ENCODE results near the gene ANAPC15.

The ANAPC15 gene

DNA sequence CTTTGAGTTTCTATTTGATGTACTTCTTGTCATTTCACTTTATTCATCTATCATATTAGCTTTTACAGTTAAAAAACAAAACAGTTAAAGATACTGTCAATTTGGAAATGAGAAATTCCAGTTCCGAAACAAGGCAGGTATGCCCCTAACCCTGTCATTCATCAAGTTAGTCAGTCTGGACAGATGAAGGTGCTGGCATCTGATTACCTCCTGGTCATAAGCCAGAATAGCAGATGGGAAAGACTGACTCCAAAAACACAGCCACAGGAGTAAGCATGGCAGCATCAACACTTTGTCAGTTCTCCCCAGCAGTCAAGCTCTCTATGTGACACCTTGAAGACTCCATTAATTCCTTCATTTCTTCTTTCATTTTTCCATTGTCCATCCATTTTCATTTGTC is 27.5 kb downstream of the ANAPC15 start:
- no peak for DNase-seq (ENCODE audit: low read depth)

DNA sequence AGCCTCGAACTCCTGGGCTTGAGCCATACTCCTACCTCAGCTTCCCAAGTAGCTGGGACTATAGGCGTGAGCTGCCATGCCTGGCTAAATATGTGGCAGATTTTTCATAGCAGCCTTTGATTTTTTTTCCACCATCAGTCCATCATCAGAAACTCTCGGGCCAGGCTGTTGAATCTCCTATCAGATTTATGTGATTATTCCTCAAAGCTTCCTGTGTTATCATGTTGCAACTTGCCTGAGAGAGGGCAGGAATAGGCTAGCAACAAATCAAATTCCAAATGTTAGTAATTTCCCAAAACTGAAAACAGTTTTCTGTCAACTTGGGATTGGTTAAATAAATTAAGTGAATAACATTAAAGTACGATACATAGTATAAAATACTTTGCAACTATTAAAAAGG is 28.4 kb downstream of the ANAPC15 start:
- no peak for DNase-seq (ENCODE audit: low read depth)

DNA sequence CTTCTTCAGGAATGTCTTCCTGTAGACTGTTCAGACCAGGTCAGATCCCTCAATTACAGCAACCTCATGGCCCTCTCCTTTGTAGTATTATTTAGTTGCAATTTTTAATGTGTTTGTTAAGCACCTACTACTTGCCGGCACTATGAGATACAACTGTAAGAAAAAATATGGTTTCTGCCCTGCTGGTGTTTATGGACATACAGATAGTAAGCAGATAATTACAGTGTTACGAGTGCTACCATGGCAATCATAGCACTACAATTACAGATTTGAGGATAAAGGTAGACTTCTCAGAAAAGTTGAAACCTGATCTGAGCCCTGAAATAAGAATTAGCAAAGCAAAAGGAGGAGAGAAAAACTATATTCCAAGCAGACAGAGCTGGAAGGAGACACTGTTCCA is 29.1 kb downstream of the ANAPC15 start:
- no peak for DNase-seq (ENCODE audit: low read depth)

DNA sequence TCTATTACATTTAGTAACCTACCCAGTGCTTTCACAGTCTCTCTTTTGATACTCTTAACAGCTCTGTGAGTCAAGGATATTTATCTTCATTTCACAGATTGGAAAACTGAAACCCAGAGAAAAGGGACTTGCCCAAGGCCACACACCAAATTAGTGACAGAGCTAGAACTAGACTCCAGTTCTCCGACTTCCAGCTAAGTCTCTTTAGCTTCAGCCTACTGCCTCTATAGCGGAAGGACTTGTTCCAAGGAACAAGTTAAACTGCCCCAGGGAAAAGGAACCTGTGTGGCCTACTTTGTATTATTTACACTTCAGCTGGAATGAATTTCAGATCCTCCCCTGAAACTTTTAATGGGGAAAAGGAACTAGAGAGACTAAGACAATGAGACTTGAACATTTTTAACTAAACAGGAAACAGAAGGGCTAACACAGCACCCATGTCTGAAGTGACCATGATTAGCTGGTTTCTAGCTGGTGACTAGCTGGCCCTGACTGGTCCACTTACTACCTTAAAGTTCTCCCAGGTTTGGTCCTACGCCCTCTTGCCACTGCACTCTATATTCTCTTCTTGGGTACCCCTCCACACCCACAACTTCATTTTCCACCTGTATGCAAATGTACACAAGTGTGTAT is 30.6 kb downstream of the ANAPC15 start:
- no peak for DNase-seq (ENCODE audit: low read depth)

DNA sequence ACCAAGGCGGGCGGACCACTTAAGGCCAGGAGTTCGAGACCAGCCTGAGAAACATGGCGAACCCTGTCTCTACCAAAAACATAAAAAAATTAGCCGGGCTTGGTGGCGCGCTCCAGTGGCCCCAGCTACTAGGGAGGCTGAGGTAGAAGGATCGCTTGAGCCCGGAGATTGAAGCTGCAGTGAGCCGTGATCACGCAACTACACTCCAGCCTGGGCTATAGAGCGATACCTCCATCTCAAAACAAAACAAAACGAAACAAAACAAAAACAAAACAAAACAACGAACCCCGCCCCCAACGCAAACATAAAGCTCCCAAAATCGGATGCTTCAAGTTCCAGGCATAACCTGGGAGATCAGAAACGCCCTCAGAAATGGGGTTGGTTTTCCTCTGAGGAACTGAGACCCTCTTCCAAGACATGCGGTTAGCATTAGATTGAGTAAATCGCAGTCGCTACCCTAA is 31.3 kb downstream of the ANAPC15 start:
- DNase-seq (ENCODE audit: low read depth), result no peak

DNA sequence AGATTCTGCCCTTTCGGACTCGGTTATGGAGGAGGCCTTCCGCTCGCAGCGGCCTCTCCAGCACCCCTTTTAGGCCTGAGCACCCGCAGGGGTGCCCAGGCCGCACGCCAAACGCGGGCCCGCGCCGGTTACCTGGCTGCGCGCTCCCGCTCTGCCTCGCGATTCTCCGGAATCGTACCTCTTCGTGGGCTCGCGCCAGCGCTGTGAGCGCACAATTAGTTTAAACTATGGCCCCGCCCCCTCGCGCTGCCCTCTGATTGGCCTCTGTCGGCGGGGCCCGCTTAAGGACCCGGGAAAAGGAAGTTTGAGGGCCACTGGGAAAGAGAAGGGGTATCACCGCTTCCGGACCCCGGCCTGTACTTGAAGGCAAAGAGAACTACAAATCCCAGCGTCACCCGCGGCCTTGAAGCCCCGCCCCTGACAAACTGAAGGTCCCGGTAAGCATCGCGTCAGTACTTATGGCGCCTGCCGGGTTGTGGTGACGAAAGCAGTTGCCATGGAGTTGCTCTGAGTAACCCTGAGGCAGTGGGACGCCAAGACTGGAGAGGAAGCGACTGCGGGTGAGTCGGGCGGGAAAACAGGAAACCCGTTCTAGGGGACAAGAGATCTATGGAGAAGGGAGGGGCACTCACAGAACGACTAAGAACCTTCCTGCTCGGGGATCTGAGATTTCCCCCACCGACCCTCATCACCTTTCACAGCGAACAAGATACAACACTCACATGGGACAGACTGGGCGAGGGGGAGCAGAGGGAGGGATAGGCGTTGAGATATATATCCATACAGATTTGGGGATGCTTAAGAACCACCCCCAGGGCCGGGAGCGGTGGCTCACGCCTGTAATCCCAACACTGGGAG is 31.9 kb downstream of the ANAPC15 start, which contains the start of the genes LRRC51 and NUMA1:
Gene LRRC51, plus strand, starts transcription at position 525 of the 858 bp plus-strand sequence. CDS start 8,234 bp downstream, outside the sequence.
Gene NUMA1, minus strand, starts transcription at position 217 of the 858 bp plus-strand sequence. CDS start 44,599 bp downstream, outside the sequence.
- DNase-seq (ENCODE audit: low read depth), result peak; percentile 99

DNA sequence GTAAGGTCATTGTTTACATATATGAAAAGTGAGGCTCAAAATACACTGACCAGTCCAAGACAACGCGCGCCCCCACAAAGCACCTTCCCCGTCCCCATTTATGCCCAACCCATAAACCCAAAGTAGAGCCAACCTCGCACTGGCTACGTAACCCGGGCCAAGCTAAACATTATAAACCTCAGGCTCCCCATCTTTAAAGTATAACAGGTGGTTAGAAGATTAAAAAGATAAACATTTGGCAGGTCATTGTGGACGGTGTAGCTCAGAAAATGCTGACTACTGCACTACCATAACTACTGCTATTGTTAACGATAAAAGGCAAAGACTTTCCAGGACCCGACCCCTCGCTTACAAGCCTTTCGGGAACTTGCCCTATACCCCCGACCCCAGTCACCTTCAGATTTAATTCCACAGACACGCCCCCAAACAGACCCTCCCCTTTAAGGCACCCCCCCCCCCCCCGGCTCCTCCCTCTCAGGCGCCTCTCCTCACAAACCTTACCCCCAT is 32.6 kb downstream of the ANAPC15 start:
- peak; percentile 29 for DNase-seq (ENCODE audit: low read depth)

DNA sequence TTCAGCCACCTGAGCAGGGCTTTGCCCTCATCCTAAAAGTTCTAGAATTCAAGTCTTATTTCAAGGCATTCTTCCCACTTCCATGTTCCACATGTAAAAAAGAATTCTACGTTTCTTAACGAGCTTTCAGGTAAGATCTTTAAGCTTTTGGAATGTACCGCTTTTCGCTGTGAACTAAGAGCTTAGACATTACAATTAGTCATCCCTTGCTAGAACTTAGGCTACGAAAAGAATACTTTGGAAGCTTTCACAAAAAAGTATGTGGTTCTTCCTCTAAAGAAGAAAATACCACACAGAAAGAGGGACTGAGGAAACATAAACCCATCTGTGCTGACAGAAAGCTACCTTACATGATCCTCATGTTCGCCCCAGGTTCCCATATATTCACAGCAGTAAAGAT is 34.0 kb downstream of the ANAPC15 start:
- no peak for DNase-seq (ENCODE audit: low read depth)

DNA sequence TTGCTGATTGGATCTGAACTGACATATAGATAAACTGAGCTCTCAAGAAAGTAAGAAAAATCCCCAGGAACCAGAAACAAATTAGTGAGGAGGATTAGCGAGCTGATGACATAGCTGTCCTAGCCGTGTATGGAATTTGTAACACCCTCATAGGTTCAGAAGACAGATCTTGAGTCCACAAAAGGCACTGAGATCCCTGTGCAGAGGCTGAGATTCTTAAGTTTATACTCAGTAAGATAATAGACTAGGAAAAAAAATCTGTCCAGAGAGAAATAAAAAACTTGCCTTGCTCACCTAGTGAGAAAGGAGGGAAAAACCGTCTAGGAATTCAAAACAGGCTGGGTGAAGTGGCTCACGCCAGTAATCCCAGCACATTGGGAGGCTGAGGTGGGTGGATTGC is 36.7 kb downstream of the ANAPC15 start:
- no peak for DNase-seq (ENCODE audit: low read depth)

DNA sequence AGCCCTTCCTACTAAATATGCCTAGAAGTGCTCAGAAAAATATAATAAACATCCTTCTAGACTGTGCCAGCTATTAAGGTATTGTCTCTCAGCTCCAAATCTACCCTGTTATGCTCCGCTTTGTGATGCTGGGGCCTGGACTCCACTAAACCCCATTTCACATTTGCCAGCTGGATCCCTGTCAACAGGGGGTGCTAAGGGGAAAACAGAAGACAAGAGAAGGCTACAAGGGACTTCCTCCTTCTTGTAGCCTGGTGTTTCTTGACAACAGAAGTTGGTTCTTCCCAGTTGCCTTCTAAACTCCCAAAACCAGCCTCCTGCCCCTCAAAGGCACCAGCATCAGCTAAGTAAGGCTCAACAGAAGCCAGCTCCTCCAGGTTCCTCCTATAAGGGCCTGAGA is 37.4 kb downstream of the ANAPC15 start:
- no peak for DNase-seq (ENCODE audit: low read depth)

DNA sequence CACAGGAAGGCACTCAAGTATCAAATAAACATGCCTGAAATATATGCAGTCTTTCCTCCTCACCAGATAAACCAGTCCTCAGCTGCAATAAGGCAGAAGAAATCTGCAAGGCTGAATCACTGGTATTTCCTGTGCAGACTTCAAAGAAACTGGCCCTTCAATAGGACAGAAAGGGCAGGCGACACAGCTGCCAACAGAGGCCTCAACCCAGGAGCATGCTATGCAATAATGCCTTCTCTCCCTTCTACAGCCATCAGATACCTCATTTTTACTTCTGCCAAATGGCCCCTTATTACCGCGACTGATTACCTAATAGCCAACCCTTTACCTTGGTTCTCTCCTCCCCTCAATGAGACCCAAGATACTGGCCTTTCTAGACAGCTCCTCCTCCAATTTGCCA is 40.1 kb downstream of the ANAPC15 start:
- DNase-seq (ENCODE audit: low read depth), result no peak

DNA sequence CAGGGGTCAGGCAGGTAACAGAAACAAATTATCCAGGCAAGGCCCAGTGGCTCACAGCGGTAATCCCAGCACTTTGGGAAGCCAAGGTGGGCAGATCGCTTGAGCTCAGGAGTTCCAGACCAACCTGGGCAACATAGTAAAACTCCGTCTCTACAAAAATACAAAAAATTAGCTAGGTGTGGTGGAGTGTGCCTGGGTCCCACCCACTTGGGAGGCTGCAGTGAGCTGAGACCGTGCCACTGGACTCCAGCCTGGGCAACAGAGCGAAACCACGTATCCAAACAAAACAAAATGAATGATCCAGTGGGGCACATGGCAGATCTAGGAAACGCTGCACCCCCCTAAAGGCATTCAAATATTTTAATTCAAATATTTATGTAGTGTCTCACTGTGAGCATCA is 42.0 kb downstream of the ANAPC15 start:
- DNase-seq (ENCODE audit: low read depth), result no peak

DNA sequence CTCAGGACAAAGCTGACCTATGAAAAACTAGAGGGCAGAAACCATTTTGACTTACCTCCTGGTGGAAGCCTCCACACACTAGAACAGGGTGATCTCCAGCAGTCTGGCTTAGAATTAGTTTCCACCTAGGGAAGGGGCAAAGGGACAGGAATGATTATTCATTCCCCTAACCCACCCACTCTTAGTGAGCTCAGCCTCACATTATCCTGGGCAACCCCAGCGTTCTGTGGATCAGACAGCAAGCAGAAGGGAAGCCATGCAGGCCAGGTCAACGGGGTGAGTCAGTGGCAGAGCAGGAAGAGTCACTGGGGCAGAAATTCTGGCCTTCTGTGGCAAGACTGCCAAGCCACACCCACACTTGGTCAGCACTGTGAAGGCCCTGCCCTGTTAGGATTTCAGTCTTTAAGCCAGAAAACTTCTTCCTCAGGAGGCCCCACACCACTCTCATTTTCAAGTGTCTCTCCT is 42.7 kb downstream of the ANAPC15 start:
- no peak for DNase-seq (ENCODE audit: low read depth)

DNA sequence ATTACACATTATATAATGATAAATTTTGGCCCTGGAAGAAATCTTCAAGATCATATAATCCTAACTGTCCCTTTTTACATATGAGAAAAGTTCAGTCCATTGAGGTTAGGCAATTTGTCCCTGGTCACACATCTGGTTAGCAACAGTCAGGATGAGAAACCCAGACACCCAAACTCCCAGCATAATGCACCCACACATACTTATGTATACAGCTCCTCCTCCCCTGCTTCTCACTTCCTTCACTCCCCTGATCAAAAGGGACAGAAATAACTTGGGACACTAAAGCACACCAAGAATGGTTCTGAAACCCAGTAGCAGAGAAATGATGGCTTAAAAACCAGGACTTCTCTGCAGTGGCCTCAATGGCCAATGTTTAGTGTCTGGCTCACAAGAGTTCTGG is 43.3 kb downstream of the ANAPC15 start:
- no peak for DNase-seq (ENCODE audit: low read depth)

DNA sequence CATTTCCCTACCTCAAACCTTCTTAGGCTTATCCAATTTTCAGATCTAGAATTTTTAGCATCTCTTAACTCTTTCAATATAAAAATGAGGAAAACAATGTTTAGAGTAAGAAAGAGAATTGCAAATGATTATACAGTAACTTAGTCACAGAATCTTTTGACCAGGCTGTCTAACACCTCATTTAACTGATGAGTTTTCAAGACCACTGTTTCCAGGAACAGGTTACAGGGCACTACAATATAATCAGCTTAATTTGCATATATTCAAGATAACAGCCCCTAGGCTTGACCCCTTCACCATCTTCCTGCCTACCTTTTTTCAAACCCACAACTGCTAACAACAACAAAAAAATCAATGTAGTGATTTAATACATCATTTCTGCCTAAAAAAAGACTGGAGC is 44.8 kb downstream of the ANAPC15 start:
- DNase-seq (ENCODE audit: low read depth), result no peak

DNA sequence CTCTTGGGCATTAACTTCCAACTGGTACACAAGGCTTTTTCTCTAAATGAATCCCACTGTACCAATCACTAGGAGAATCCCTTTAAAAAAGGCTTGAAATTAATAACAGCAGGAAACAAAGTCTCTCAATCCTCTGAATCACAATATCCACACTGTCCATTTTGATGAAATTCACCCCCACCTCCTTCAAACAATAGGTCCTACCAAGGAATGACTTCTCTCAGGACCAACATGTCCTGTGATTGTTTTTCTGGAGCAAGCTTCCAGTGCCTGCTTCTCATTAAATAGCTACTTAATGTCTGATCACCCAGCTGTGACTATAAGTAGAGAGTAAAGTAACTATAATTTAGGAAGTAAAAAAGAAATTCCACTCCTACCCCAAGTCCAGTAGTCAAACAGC is 45.2 kb downstream of the ANAPC15 start:
- no peak for DNase-seq (ENCODE audit: low read depth)

DNA sequence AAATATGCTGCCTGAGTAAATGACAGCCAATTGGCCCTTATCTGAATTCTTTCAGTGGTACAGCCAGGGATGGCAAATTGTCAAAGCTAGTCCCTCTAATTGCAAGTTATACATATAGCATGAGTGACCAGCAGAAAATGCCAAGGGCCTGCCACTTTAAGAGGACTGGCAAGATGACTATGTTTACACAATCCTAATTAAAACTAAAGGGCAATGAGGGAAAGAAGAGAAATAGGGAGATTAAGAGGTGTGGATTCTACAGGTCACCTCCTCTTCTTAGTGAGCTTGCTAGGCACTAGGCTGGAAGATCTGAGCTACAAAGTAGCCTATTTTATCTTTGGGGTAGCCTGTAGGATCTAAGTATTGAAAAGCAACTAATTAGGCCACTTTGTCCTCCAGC is 45.6 kb downstream of the ANAPC15 start:
- no peak for DNase-seq (ENCODE audit: low read depth)

DNA sequence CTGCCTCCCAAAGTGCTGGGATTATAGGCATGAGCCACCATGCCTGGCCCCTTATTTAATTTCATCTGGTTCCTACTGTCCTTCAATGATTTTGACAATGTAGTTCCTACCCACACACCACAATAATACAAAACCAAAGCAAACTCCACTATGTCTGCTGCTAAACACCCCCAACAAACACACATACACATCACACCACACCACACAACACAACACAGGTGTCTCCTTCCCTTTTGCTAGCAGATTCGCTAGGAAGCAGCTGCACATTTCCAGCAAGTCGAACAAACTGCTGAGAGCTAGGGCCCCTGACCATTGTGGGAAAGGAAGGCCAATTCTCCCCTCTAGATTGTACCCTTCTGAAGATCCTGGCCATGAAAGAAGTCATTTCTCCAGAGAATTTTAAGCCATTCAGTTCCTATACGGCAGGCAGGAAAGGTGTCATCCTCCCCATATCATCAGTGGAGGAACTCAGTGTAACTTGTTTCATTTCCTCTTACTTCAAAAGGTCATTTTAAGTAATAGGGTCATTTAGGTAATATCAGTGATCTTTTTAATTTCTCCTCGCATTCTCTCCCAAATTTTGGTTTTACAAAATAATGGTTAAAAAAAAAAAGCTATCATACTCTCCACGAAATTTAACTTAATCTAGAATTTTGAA is 50.6 kb downstream of the ANAPC15 start:
- no peak for DNase-seq (ENCODE audit: low read depth)

All from T-helper 22 cell (primary cell).